PC-9 (cell line): Measurements from ENCODE around the gene CTNNAL1. TPM values are rescaled to one million over a fixed set of nuclear protein-coding genes. Genes with fewer than 3 reads are reported as not detected.
"Not testable (repeated sequence)": the region's sequence is repeated elsewhere in the genome, so short reads cannot be mapped to it uniquely, and the experiment has no call there.

Experiments
- BruUV-seq: library from RNA; stranded (reverse); fragments of 400-500 nt; replicated peaks from 2 replicates; lab custom pipeline; 2021; lab: Mats Ljungman, UMichigan
- CTCF ChIA-PET: fragments of 300-600 bp; sonication (Branson Sonifier 250); formaldehyde crosslinking; loops from one replicate; lab custom pipeline; 2022; ENCODE audit warnings: antibody characterized with exemption; lab: Charles Lee
- POLR2A ChIA-PET: fragments of 300-600 bp; sonication (Branson Sonifier 250); formaldehyde crosslinking; loops from one replicate; lab custom pipeline; 2022; ENCODE audit warnings: antibody characterized with exemption; ENCODE audit not compliant: unreplicated experiment; lab: Charles Lee
- DNase-seq, 2 experiments: peaks; one replicate each; pipeline versions ENCODE4 v3.0.0 to v3.0.0-alpha.2; 2015 to 2022; ENCODE audit warnings: mixed read lengths in 1 of 2
- H2AFZ ChIP-seq: fragments of 200-600 bp; sonication (generic); 2 replicates; pipeline ENCODE4 v1.8.1; 2017; ENCODE audit warnings: antibody characterized with exemption
- H3F3A ChIP-seq: fragments of 200-600 bp; sonication (generic); 2 replicates; pipeline ENCODE4 v1.8.1; 2017; ENCODE audit warnings: antibody characterized with exemption, mild to moderate bottlenecking, low read depth; ENCODE audit not compliant: insufficient read depth
- H3K27ac ChIP-seq: fragments of 200-600 bp; sonication (generic); 2 replicates; pipeline ENCODE4 v1.6.1; 2016; ENCODE audit warnings: mixed run types
- H3K27me3 ChIP-seq: fragments of 200-600 bp; sonication (generic); 2 replicates; pipeline ENCODE4 v1.6.1; 2016; ENCODE audit warnings: low read depth, mixed run types; ENCODE audit not compliant: insufficient read depth
- H3K36me3 ChIP-seq: fragments of 200-600 bp; sonication (generic); 2 replicates; pipeline ENCODE4 v1.6.1; 2016; ENCODE audit warnings: low read depth, mixed run types
- H3K4me1 ChIP-seq: fragments of 200-600 bp; sonication (generic); replicated peaks from 2 replicates; pipeline ENCODE4 v1.6.1; 2016; ENCODE audit warnings: mixed run types; ENCODE audit not compliant: insufficient read depth
- H3K4me2 ChIP-seq: fragments of 200-600 bp; sonication (generic); 2 replicates; pipeline ENCODE4 v1.6.1; 2017; ENCODE audit warnings: mixed run types
- H3K4me3 ChIP-seq: fragments of 200-600 bp; sonication (generic); 2 replicates; pipeline ENCODE4 v1.6.1; 2016; ENCODE audit warnings: mixed run types
- H3K79me2 ChIP-seq: fragments of 200-600 bp; sonication (generic); 2 replicates; pipeline ENCODE4 v1.6.1; 2017; ENCODE audit warnings: low read depth, mixed run types
- H3K9me2 ChIP-seq: fragments of 200-600 bp; sonication (generic); 2 replicates; pipeline ENCODE4 v1.8.1; 2017; ENCODE audit warnings: mild to moderate bottlenecking; ENCODE audit not compliant: insufficient read depth
- H3K9me3 ChIP-seq: fragments of 200-600 bp; sonication (generic); 2 replicates; pipeline ENCODE4 v1.8.1; 2016; ENCODE audit warnings: low read depth; ENCODE audit not compliant: insufficient read depth
- H4K20me1 ChIP-seq: fragments of 200-600 bp; sonication (generic); 2 replicates; pipeline ENCODE4 v1.8.1; 2017; ENCODE audit not compliant: insufficient read depth
- EZH2 ChIP-seq: fragments of 200-600 bp; sonication (generic); IDR thresholded peaks from 2 replicates; pipeline ENCODE4 v1.8.0; 2017; ENCODE audit warnings: antibody characterized with exemption, low read depth
- intact Hi-C: fragments of 100-400 bp; cut with micrococcal nuclease; formaldehyde crosslinking; loops from one replicate; pipeline ENCODE4 v1.10.0; 2022; ENCODE audit not compliant: unreplicated experiment
- total RNA-seq: library from RNA; stranded (reverse); gene quantifications from 2 replicates; pipeline ENCODE4 v1.2.3, GENCODE V29; 2021
- TF ChIP-seq, protein P1 (sequence below): fragments of 200-600 bp; sonication (generic); conservative IDR thresholded peaks from 2 replicates; pipeline ENCODE4 v1.6.1; 2017; ENCODE audit warnings: mixed run types, antibody characterized with exemption, mild to moderate bottlenecking, moderate library complexity

CTNNAL1 gene
- total RNA-seq, 1 experiment from 2014 or later, result 71.3 TPM

DNA sequence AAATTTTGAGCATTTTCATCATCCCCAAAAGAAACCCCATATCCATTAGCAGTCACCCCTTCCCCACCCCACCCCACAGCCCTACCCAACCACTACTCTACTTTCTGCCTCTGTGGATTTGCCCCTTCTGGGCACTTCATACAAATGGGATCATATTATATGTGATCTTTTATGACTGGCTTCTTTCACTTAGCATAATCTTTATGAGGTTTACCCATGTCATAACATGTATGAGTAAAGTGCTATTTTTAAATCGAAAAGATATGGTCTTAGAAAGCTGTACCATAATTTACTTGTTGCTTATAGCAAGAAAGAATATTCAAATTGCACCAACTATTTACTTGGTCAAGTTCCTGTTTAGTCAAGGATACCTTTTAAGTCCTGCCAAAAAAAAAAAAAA lies 92.1 kb downstream of the CTNNAL1 start:
- TF ChIP-seq, protein P1, sequence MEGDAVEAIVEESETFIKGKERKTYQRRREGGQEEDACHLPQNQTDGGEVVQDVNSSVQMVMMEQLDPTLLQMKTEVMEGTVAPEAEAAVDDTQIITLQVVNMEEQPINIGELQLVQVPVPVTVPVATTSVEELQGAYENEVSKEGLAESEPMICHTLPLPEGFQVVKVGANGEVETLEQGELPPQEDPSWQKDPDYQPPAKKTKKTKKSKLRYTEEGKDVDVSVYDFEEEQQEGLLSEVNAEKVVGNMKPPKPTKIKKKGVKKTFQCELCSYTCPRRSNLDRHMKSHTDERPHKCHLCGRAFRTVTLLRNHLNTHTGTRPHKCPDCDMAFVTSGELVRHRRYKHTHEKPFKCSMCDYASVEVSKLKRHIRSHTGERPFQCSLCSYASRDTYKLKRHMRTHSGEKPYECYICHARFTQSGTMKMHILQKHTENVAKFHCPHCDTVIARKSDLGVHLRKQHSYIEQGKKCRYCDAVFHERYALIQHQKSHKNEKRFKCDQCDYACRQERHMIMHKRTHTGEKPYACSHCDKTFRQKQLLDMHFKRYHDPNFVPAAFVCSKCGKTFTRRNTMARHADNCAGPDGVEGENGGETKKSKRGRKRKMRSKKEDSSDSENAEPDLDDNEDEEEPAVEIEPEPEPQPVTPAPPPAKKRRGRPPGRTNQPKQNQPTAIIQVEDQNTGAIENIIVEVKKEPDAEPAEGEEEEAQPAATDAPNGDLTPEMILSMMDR, result no peak

DNA sequence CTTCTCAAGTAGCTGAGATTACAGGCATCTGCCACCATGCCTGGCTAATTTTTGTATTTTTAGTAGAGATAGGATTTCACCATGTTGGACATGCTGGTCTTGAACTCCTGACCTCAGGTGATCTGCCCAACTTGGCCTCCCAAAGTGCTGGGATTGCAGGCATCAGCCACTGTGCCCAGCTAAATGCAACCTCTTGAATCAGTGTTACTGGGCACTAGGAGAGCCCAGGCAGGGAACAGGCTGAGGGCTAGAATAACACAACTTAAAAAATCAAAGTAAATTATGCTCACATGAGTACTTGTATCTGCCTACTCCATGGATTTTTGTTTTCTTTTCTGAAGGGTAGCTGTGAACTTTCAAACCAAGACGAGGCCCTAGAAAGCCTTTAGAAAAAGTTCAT lies 92.9 kb downstream of the CTNNAL1 start:
- H3K4me2 ChIP-seq, H2AFZ ChIP-seq, DNase-seq, H4K20me1 ChIP-seq, BruUV-seq, H3K27me3 ChIP-seq, POLR2A ChIA-PET, H3K27ac ChIP-seq, intact Hi-C loops, H3K4me3 ChIP-seq, H3K4me1 ChIP-seq, CTCF ChIA-PET, H3K9me3 ChIP-seq, H3F3A ChIP-seq, H3K9me2 ChIP-seq, H3K79me2 ChIP-seq: not testable (repeated sequence)
- H3K36me3 ChIP-seq, result 0 out of 2 replicates have a peak, but pooled peaks cover 16% of the 10 kb centered on the region

More for the DNA sequence above, 92.1 kb downstream of the CTNNAL1 start:
- H3K4me2 ChIP-seq, result no peak overlapping the region
- H3F3A ChIP-seq, result no peaks in the 10 kb centered on the region
- no peaks in the 10 kb centered on the region for H3K27me3 ChIP-seq
- no peaks in the 10 kb centered on the region for H3K9me3 ChIP-seq
- CTCF ChIA-PET, result no interaction called here
- H2AFZ ChIP-seq, result no peak overlapping the region
- no peak overlapping the region for H3K4me3 ChIP-seq
- POLR2A ChIA-PET, result no interaction called here
- H4K20me1 ChIP-seq, result no peaks in the 10 kb centered on the region
- no peak for DNase-seq
- no peaks in the 10 kb centered on the region for H3K9me2 ChIP-seq
- intact Hi-C loops, result no loop called here
- no peaks in the 10 kb centered on the region for H3K79me2 ChIP-seq
- H3K27ac ChIP-seq, result no peak overlapping the region
- H3K4me1 ChIP-seq, result no peaks in the 10 kb centered on the region
- BruUV-seq, result no TSS peak
- H3K36me3 ChIP-seq, result 0 out of 2 replicates have a peak, but pooled peaks cover 12% of the 10 kb centered on the region

- H2AFZ ChIP-seq, result no peak overlapping the region
- intact Hi-C loops, result no loop called here
- H3K27ac ChIP-seq, result no peak overlapping the region
- ChIA-PET POLR2A (no interaction called here), CTCF (interaction anchor here (0.6 kb wide), 1 partner anchor 1460 kb away, joined by 3 read pairs; no protein-coding TSS in a partner anchor)
- no peaks in the 10 kb centered on the region for H4K20me1 ChIP-seq
- H3K9me3 ChIP-seq, result no peaks in the 10 kb centered on the region
- H3K9me2 ChIP-seq, result no peaks in the 10 kb centered on the region
- TF ChIP-seq EZH2, result no peak
- TF ChIP-seq, protein P1, result no peak
- H3K27me3 ChIP-seq, result no peaks in the 10 kb centered on the region
- peak in 1 of 2 experiments; percentile 57 for DNase-seq
- H3K4me1 ChIP-seq, result no peaks in the 10 kb centered on the region
- no TSS peak for BruUV-seq
- H3K4me2 ChIP-seq, result no peak overlapping the region
- no peaks in the 10 kb centered on the region for H3K79me2 ChIP-seq
- H3K4me3 ChIP-seq, result no peak overlapping the region
- H3F3A ChIP-seq, result no peaks in the 10 kb centered on the region
- H3K36me3 ChIP-seq, result peaks cover 20% of the 10 kb centered on the region; the same call in 1 of the 2 replicates
Observed at GRCh38 chr9:108919517-108919916, 93.8 kb downstream of the CTNNAL1 start.

DNA sequence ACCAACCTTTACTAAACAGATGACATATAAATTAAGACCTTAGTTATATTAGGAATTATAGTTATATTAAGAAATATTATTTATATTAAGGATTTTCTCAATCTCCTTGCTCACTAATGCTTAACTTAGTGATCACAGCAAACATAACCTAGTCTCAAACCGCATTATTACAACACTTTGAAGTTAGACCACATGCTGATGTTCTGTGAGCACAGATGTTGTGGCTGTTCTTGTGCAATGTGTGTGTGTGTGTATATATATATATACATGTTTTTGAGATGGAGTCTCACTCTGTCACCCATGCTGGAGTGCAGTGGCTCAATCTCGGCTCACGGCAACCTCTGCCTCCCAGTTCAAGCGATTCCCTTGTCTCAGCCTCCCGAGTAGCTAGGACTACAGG lies 99.9 kb downstream of the CTNNAL1 start:
- Histone ChIP-seq H3K4me2 (no peak overlapping the region), H3K4me3 (no peak overlapping the region), H4K20me1 (no peaks in the 10 kb centered on the region), H3K9me3 (no peaks in the 10 kb centered on the region), H3K27me3 (no peaks in the 10 kb centered on the region), H3K4me1 (no peaks in the 10 kb centered on the region), H2AFZ (no peak overlapping the region), H3K9me2 (no peaks in the 10 kb centered on the region), H3K79me2 (no peaks in the 10 kb centered on the region), H3K27ac (no peak overlapping the region), H3F3A (no peaks in the 10 kb centered on the region), H3K36me3 (peaks cover 13% of the 10 kb centered on the region)
- intact Hi-C loops, result no loop called here
- CTCF ChIA-PET, result no interaction called here
- no TSS peak for BruUV-seq
- POLR2A ChIA-PET, result no interaction called here
- no peak for DNase-seq
- no peak for TF ChIP-seq EZH2
- TF ChIP-seq, protein P1, result no peak
